ENCODE data around the gene RNF214. TPM values are rescaled to one million over a fixed set of nuclear protein-coding genes. Genes with fewer than 3 reads are reported as not detected.
A peak's percentile ranks its signal among the peaks of the same experiment; 100 is the strongest.

The RNF214 gene
- total RNA-seq, 1 experiment from 2014 or later: 37.8 TPM

DNA sequence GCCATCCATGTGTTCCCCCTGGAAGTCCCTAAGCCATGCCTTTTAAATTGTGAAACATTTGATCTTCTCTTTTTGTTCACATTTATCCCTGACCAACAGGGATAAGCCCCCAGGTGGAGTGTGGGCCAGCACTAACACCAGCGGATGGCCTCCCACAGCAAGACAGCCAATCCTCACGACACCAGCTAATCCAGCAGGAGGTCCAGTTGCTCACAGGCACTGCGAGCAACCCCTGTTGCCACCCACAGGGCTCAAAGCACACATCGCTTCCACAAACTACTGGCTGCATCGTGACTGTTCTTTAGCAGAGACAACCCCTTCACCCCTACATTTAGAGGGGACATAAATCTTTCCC, 2.6 kb upstream of the RNF214 start:
- no peak overlapping the region for H3K4me3 ChIP-seq (ENCODE audit: low read depth, low read length, poor library complexity, severe bottlenecking)
- POLR2A ChIA-PET (ENCODE audit: low non-redundant PET): no interaction called here
- no TSS peak for BruUV-seq (replicated peaks)
- no peak overlapping the region for H3K27ac ChIP-seq (ENCODE audit: low read depth, low read length, poor library complexity, severe bottlenecking)
- no peak for DNase-seq (ENCODE audit: low spot score)
- peaks cover 3% of the 10 kb centered on the region for H3K36me3 ChIP-seq (ENCODE audit: insufficient read depth, low read length, poor library complexity, severe bottlenecking)
- no peaks in the 10 kb centered on the region for H3K9me3 ChIP-seq (ENCODE audit: low read depth, low read length, poor library complexity, severe bottlenecking)
- CTCF ChIA-PET: no interaction called here
- H3K27me3 ChIP-seq (replicated peaks; ENCODE audit: insufficient read depth, low read depth, low read length, poor library complexity): no peaks in the 10 kb centered on the region
- H3K4me1 ChIP-seq (ENCODE audit: insufficient read depth, low read length, poor library complexity, severe bottlenecking): peaks cover 14% of the 10 kb centered on the region
- TF ChIP-seq, protein P1, sequence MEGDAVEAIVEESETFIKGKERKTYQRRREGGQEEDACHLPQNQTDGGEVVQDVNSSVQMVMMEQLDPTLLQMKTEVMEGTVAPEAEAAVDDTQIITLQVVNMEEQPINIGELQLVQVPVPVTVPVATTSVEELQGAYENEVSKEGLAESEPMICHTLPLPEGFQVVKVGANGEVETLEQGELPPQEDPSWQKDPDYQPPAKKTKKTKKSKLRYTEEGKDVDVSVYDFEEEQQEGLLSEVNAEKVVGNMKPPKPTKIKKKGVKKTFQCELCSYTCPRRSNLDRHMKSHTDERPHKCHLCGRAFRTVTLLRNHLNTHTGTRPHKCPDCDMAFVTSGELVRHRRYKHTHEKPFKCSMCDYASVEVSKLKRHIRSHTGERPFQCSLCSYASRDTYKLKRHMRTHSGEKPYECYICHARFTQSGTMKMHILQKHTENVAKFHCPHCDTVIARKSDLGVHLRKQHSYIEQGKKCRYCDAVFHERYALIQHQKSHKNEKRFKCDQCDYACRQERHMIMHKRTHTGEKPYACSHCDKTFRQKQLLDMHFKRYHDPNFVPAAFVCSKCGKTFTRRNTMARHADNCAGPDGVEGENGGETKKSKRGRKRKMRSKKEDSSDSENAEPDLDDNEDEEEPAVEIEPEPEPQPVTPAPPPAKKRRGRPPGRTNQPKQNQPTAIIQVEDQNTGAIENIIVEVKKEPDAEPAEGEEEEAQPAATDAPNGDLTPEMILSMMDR (conservative IDR thresholded peaks at IDR 0.05; ENCODE audit: low read depth, low read length): no peak
- no peak for TF ChIP-seq EZH2 (IDR thresholded peaks at IDR 0.05; ENCODE audit: borderline replicate concordance, low read depth, low read length, poor library complexity, severe bottlenecking)
- intact Hi-C loops (cut with micrococcal nuclease; ENCODE audit: unreplicated experiment): loop anchor here (5.0 kb wide), 3 partner anchors 353 to 587 kb away; no protein-coding TSS in a partner anchor

DNA sequence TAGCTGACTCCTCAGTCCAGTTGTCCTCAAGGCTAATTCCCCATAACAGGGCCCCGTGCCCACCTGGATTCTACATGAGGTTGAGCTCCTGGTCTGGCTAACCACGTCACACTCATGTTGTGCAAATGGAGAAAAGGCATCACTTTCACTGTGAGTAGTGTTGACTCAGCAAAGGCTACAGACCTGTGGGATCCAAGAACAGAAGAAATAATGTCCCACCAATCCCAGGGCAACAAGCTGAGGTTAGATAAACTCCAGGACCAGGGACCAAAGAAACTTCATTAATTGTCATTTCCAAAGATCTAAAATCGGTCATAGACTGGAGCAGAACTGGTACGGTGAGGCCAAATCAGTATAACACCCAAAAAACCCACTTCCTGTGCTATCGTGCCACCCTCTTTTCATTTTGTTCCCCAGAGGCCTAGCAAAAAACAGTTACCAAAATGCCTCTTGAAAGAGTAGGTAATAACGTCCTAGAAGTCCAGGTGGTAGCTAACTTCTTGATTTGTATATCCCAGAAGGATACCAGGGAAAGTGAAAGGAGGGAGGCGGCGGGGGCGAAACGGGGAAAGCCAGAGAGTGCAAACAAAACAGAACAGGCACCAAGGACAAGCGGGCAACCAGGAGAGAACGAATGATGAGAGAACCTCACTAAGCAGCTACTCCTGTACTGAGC, 2.0 kb upstream of the RNF214 start:
- Histone ChIP-seq H3K27ac (ENCODE audit: low read depth, low read length, poor library complexity, severe bottlenecking) (peak overlapping the region; percentile 88), H3K4me1 (ENCODE audit: insufficient read depth, low read length, poor library complexity, severe bottlenecking) (peaks cover 14% of the 10 kb centered on the region), H3K9me3 (ENCODE audit: low read depth, low read length, poor library complexity, severe bottlenecking) (no peaks in the 10 kb centered on the region), H3K36me3 (ENCODE audit: insufficient read depth, low read length, poor library complexity, severe bottlenecking) (peaks cover 3% of the 10 kb centered on the region), H3K27me3 (replicated peaks; ENCODE audit: insufficient read depth, low read depth, low read length, poor library complexity) (no peaks in the 10 kb centered on the region), H3K4me3 (ENCODE audit: low read depth, low read length, poor library complexity, severe bottlenecking) (no peak overlapping the region)
- BruUV-seq (replicated peaks): no TSS peak
- DNase-seq (ENCODE audit: low spot score): no peak
- TF ChIP-seq EZH2 (IDR thresholded peaks at IDR 0.05; ENCODE audit: borderline replicate concordance, low read depth, low read length, poor library complexity, severe bottlenecking): no peak
- TF ChIP-seq, protein P1 (conservative IDR thresholded peaks at IDR 0.05; ENCODE audit: low read depth, low read length): no peak
- POLR2A ChIA-PET (ENCODE audit: low non-redundant PET): no interaction called here
- CTCF ChIA-PET: no interaction called here
- intact Hi-C loops (cut with micrococcal nuclease; ENCODE audit: unreplicated experiment): loop anchor here (5.0 kb wide), 1 partner anchor 587 kb away; no protein-coding TSS in a partner anchor

DNA sequence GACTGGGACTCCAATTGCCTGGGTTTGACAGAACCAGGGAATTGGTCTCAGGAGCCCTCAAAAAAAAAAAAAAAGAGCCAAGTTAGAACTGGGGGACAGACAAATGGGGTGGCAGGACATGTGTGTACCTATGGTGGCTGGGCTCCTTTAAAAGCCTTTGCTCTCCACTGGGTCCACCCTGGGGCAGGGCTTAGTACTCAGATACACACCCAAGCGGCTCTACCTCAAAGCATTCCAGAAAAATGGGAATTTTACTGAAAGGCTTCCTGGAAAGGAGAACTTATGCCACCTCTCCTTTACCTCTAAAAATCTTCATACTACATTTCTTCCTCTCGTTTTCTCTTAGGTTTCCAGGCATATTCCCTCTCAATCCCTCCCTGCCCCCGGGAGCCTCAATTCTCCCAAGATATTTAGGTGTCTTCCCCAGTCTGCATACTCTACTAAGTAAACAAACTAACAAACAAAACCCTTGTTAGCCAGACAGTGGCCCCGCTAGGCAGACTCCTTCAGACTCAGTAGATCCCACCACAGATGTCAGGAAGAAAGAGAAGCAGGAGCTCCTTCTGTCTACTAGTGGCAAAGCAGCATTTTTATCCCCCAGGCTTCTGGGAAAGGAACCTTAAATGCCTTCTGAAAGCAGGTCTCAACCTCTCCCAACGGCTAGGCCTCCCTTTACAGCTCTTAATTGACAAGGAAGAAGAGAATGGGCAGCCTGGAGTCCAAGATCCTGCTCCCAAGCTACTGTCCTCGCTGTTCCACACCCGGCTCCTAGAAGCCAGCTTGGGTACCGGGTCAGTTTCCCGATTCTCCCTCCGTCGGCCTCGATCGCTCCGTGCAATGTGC, 1.3 kb upstream of the RNF214 start:
- ChIA-PET POLR2A (ENCODE audit: low non-redundant PET) (no interaction called here), CTCF (interaction anchor here (0.6 to 1.5 kb wide), 3 partner anchors 9 to 484 kb away, joined by 3 to 8 read pairs (median 5); partner anchors contain the start of gene BACE1)
- H3K4me1 ChIP-seq (ENCODE audit: insufficient read depth, low read length, poor library complexity, severe bottlenecking): peaks cover 14% of the 10 kb centered on the region
- H3K9me3 ChIP-seq (ENCODE audit: low read depth, low read length, poor library complexity, severe bottlenecking): no peaks in the 10 kb centered on the region
- no peak for DNase-seq (ENCODE audit: low spot score)
- intact Hi-C loops (cut with micrococcal nuclease; ENCODE audit: unreplicated experiment): loop anchor here (5.0 kb wide), 1 partner anchor 586 kb away; no protein-coding TSS in a partner anchor
- H3K27me3 ChIP-seq (replicated peaks; ENCODE audit: insufficient read depth, low read depth, low read length, poor library complexity): no peaks in the 10 kb centered on the region
- H3K4me3 ChIP-seq (ENCODE audit: low read depth, low read length, poor library complexity, severe bottlenecking): peak overlapping the region; percentile 99
- peaks cover 3% of the 10 kb centered on the region for H3K36me3 ChIP-seq (ENCODE audit: insufficient read depth, low read length, poor library complexity, severe bottlenecking)
- TSS peak; percentile 45 for BruUV-seq (replicated peaks)
- no peak for TF ChIP-seq EZH2 (IDR thresholded peaks at IDR 0.05; ENCODE audit: borderline replicate concordance, low read depth, low read length, poor library complexity, severe bottlenecking)
- TF ChIP-seq, protein P1 (conservative IDR thresholded peaks at IDR 0.05; ENCODE audit: low read depth, low read length): no peak
- peak overlapping the region; percentile 88 for H3K27ac ChIP-seq (ENCODE audit: low read depth, low read length, poor library complexity, severe bottlenecking)
